Measurements from ENCODE around the gene RPL9.
"Not testable (repeated sequence)": the region's sequence is repeated elsewhere in the genome, so short reads cannot be mapped to it uniquely, and the experiment has no call there.

The RPL9 gene

GRCh38 chr4:39415678-39416283 is 42.9 kb downstream of the RPL9 start:
- TF ChIP-seq, protein P1, sequence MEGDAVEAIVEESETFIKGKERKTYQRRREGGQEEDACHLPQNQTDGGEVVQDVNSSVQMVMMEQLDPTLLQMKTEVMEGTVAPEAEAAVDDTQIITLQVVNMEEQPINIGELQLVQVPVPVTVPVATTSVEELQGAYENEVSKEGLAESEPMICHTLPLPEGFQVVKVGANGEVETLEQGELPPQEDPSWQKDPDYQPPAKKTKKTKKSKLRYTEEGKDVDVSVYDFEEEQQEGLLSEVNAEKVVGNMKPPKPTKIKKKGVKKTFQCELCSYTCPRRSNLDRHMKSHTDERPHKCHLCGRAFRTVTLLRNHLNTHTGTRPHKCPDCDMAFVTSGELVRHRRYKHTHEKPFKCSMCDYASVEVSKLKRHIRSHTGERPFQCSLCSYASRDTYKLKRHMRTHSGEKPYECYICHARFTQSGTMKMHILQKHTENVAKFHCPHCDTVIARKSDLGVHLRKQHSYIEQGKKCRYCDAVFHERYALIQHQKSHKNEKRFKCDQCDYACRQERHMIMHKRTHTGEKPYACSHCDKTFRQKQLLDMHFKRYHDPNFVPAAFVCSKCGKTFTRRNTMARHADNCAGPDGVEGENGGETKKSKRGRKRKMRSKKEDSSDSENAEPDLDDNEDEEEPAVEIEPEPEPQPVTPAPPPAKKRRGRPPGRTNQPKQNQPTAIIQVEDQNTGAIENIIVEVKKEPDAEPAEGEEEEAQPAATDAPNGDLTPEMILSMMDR (IDR thresholded peaks at IDR 0.05; ENCODE audit: low read depth, low read length, missing control alignments) = no peak
- DNase-seq (ENCODE audit: low read depth) = no peak
- H3K4me3 ChIP-seq (ENCODE audit: low read depth, low read length) = no peak overlapping the region

DNA sequence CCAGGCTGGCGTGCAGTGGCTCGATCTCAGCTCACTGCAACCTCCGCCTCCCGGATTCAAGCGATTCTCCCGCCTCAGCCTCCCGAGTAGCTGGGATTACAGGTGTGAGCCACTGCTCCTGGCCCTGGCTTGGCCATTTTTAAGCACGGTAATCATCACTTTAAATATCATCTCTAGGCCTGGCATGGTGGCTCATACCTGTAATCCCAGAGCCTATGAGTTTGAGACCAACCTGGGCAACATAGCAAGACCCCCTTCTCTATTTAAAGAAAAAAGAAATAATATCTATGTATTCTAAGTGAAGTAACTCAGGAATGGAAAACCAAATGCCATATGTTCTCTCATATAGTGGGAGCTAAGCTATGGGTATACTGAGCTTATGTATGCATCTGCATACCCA is 47.2 kb downstream of the RPL9 start:
- H3K4me3 ChIP-seq (ENCODE audit: low read depth, low read length); DNase-seq (ENCODE audit: low read depth): not testable (repeated sequence)

DNA sequence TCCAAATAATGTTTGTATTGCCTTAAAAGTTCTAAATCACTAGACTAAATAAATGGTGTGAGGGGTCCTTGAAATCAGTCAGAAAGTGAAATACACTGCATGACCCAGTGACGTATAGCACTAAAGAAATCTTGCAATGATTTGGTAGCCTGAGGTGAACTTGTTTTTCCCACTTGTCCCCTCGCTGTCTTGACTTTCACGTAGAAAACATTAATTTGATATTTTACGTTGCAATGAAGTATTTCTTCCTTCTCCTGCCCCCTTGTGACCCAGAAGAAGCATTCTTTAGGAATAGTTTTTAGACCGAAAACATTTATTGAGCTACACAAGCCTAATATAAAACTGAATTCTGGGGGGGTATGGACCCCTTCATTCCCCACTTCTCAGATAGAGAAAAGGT is 48.3 kb downstream of the RPL9 start:
- TF ChIP-seq, protein P1 (IDR thresholded peaks at IDR 0.05; ENCODE audit: low read depth, low read length, missing control alignments) = no peak
- DNase-seq (ENCODE audit: low read depth) = no peak

GRCh38 chr4:39407584-39407885 is 51.2 kb downstream of the RPL9 start:
- TF ChIP-seq, protein P1 (IDR thresholded peaks at IDR 0.05; ENCODE audit: low read depth, low read length, missing control alignments) = no peak
- no peak overlapping the region for H3K4me3 ChIP-seq (ENCODE audit: low read depth, low read length)
- no peak for DNase-seq (ENCODE audit: low read depth)

More for the DNA sequence above, 48.3 kb downstream of the RPL9 start:
- no peak overlapping the region for H3K4me3 ChIP-seq (ENCODE audit: low read depth, low read length)

- H3K4me3 ChIP-seq (ENCODE audit: low read depth, low read length) = no peak within 1 kb of the TSS
- DNase-seq (ENCODE audit: low read depth) = no peak
- TF ChIP-seq, protein P1 (IDR thresholded peaks at IDR 0.05; ENCODE audit: low read depth, low read length, missing control alignments) = no peak
Measured at GRCh38 chr4:39406763-39407583, 51.7 kb downstream of the RPL9 start, which contains the start of gene KLB. TSS of gene KLB (plus strand) at chr4:39406930. CDS start at chr4:39406950, 20 bp downstream.
